Measurements from ENCODE around the gene TSPAN9. TPM values are rescaled to one million over a fixed set of nuclear protein-coding genes. Genes with fewer than 3 reads are reported as not detected.

The TSPAN9 gene
- total RNA-seq, 1 experiment from 2014 or later: 7.7 TPM

DNA sequence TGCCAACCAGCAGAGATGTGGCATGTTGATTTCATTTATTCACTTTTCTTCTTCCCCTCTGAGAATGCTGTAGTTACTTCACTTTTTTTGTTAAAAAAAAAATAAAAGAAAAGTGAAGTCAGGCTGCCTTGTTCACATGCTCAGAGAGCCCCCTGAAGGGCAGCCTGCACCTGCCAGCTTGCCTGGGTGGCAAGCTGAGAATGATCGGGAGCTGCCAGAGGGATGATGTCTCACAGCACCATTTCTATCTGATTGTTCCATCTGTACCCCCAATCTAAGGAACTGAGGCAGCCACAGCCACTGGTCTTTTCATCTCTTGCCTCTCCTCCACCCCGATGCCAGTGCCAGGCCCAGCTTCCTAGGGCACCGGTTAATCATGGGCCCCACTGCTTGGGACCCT, 118.2 kb downstream of the TSPAN9 start:
- Histone ChIP-seq H3K4me3 (ENCODE audit: low read depth in 2 of 2, low read length in 2 of 2) (no peak overlapping the region), H3K9me3 (ENCODE audit: control insufficient read depth, insufficient read depth, low read depth, low read length) (no peaks in the 10 kb centered on the region), H3K27me3 (ENCODE audit: control insufficient read depth, insufficient read depth, low read length) (no peaks in the 10 kb centered on the region), H3K36me3 (ENCODE audit: control insufficient read depth, insufficient read depth, low read length) (no peaks in the 10 kb centered on the region), H3K4me1 (ENCODE audit: control insufficient read depth, insufficient read depth, low read length) (no peaks in the 10 kb centered on the region), H3K27ac (ENCODE audit: low read length) (no peak overlapping the region)
- BruUV-seq (replicated peaks): no TSS peak
- ATAC-seq (no peak), DNase-seq (ENCODE audit: low read depth, low spot score) (no peak)
- ChIA-PET CTCF (interaction anchor here (0.7 kb wide), 1 partner anchor 251 kb away, joined by 3 read pairs; no protein-coding TSS in a partner anchor), POLR2A (no interaction called here)
- in situ Hi-C loops (cut with HindIII; ENCODE audit: low pct_unique_long_range_greater_than_20kb, low sequenced_read_pairs) (no loop called here), intact Hi-C loops (cut with micrococcal nuclease; ENCODE audit: unreplicated experiment) (no loop called here)
- TF ChIP-seq REST (IDR thresholded peaks at IDR 0.05; ENCODE audit: insufficient read depth in 1 of 2, low read depth in 2 of 2, low read length in 1 of 2) (no peak), POLR2AphosphoS5 (IDR thresholded peaks at IDR 0.05; ENCODE audit: low read depth, low read length) (no peak), TCF7L2 (IDR thresholded peaks at IDR 0.05; ENCODE audit: low read depth, low read length) (no peak), SIN3A (IDR thresholded peaks at IDR 0.05; ENCODE audit: borderline replicate concordance, insufficient read depth, low read depth, low read length) (no peak)
- TF ChIP-seq, protein P1, sequence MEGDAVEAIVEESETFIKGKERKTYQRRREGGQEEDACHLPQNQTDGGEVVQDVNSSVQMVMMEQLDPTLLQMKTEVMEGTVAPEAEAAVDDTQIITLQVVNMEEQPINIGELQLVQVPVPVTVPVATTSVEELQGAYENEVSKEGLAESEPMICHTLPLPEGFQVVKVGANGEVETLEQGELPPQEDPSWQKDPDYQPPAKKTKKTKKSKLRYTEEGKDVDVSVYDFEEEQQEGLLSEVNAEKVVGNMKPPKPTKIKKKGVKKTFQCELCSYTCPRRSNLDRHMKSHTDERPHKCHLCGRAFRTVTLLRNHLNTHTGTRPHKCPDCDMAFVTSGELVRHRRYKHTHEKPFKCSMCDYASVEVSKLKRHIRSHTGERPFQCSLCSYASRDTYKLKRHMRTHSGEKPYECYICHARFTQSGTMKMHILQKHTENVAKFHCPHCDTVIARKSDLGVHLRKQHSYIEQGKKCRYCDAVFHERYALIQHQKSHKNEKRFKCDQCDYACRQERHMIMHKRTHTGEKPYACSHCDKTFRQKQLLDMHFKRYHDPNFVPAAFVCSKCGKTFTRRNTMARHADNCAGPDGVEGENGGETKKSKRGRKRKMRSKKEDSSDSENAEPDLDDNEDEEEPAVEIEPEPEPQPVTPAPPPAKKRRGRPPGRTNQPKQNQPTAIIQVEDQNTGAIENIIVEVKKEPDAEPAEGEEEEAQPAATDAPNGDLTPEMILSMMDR (IDR thresholded peaks at IDR 0.05): no peak

- POLR2A ChIA-PET: no interaction called here
Observed at GRCh38 chr12:3195859-3196483, 118.8 kb downstream of the TSPAN9 start.

More at GRCh38 chr12:3195859-3196483, 118.8 kb downstream of the TSPAN9 start:
- Histone ChIP-seq H3K4me3 (ENCODE audit: low read depth in 2 of 2, low read length in 2 of 2) (no peak overlapping the region), H3K27me3 (ENCODE audit: control insufficient read depth, insufficient read depth, low read length) (no peaks in the 10 kb centered on the region), H3K9me3 (ENCODE audit: control insufficient read depth, insufficient read depth, low read depth, low read length) (no peaks in the 10 kb centered on the region), H3K4me1 (ENCODE audit: control insufficient read depth, insufficient read depth, low read length) (no peaks in the 10 kb centered on the region), H3K27ac (ENCODE audit: low read length) (no peak overlapping the region), H3K36me3 (ENCODE audit: control insufficient read depth, insufficient read depth, low read length) (no peaks in the 10 kb centered on the region)
- TF ChIP-seq, protein P1 (IDR thresholded peaks at IDR 0.05): no peak
- TF ChIP-seq TCF7L2 (IDR thresholded peaks at IDR 0.05; ENCODE audit: low read depth, low read length): no peak
- no peak for TF ChIP-seq POLR2AphosphoS5 (IDR thresholded peaks at IDR 0.05; ENCODE audit: low read depth, low read length)
- TF ChIP-seq SIN3A (IDR thresholded peaks at IDR 0.05; ENCODE audit: borderline replicate concordance, insufficient read depth, low read depth, low read length): no peak
- TF ChIP-seq REST (IDR thresholded peaks at IDR 0.05; ENCODE audit: insufficient read depth in 1 of 2, low read depth in 2 of 2, low read length in 1 of 2): no peak
- CTCF ChIA-PET: interaction anchor here (0.7 kb wide), 1 partner anchor 252 kb away, joined by 3 read pairs; no protein-coding TSS in a partner anchor
- in situ Hi-C loops (cut with HindIII; ENCODE audit: low pct_unique_long_range_greater_than_20kb, low sequenced_read_pairs): no loop called here
- BruUV-seq (replicated peaks): no TSS peak
- intact Hi-C loops (cut with micrococcal nuclease; ENCODE audit: unreplicated experiment): no loop called here
- ATAC-seq (no peak), DNase-seq (ENCODE audit: low read depth, low spot score) (no peak)
